Breast epithelium (tissue), 4 donors: ENCODE data around the gene FJX1. TPM values are rescaled to one million over a fixed set of nuclear protein-coding genes. Genes with fewer than 3 reads are reported as not detected.

ENCODE experiments used
- DNase-seq, 2 donors: peaks; one replicate each; pipeline ENCODE4 v3.0.0-alpha.2; 2019; ENCODE audit warnings: low spot score in 2 of 2
- H3K27ac ChIP-seq, 2 donors: fragments of 200-600 bp; sonication (generic) in 1 of 2; one replicate each; pipeline ENCODE4 v1.5.1; 2016 to 2019; ENCODE audit warnings: mild to moderate bottlenecking in 1 of 2
- H3K27me3 ChIP-seq, 2 donors: fragments of 200-600 bp; sonication (generic) in 1 of 2; one replicate each; pipeline versions ENCODE4 v1.5.1 to v1.6.0; 2017 to 2019; ENCODE audit warnings: control low read depth in 1 of 2, mild to moderate bottlenecking in 1 of 2
- H3K36me3 ChIP-seq: fragments of 200-600 bp; one replicate; pipeline ENCODE4 v1.5.1; 2019
- H3K4me1 ChIP-seq, 2 donors: fragments of 200-600 bp; sonication (generic); one replicate each; pipeline ENCODE4 v1.5.1; 2016 to 2019; ENCODE audit warnings: control low read depth in 1 of 2
- H3K4me3 ChIP-seq, 3 donors: fragments of 200-600 bp; sonication (generic); 1 replicate in 2 of 3; 2 replicates in 1 of 3; pipeline ENCODE4 v1.5.1; 2016 to 2019; ENCODE audit warnings: mild to moderate bottlenecking in 3 of 3, moderate library complexity in 2 of 3
- H3K9me3 ChIP-seq, 2 donors: fragments of 200-600 bp; sonication (generic) in 1 of 2; one replicate each; pipeline ENCODE4 v1.5.1; 2016 to 2019; ENCODE audit warnings: control low read depth in 1 of 2
- POLR2A ChIP-seq: fragments of 450-650 bp; IDR thresholded peaks from one replicate; pipeline ENCODE4 v1.6.1; 2016; ENCODE audit warnings: antibody characterized with exemption, mild to moderate bottlenecking, moderate library complexity
- POLR2AphosphoS5 ChIP-seq, 3 donors: sonication (generic); formaldehyde crosslinking; IDR thresholded peaks; one replicate each; pipeline ENCODE4 v1.6.1; 2017; ENCODE audit warnings: antibody characterized with exemption in 3 of 3
- intact Hi-C: fragments of 100-400 bp; cut with DNase I; formaldehyde crosslinking; loops from one replicate; pipeline ENCODE4 v1.15.1; 2023; ENCODE audit warnings: low total_unique reads
- total RNA-seq, 3 donors: library from RNA; depleted of rRNA; stranded (reverse); fragments of >200 nt; gene quantifications; one replicate each; pipeline ENCODE4 v1.1.0, GENCODE V29; 2016
- TF ChIP-seq, protein P1 (sequence below), 3 donors: fragments of 450-650 bp; IDR thresholded peaks; one replicate each; pipeline ENCODE4 v1.5.1; 2016 to 2017; ENCODE audit warnings: antibody characterized with exemption in 3 of 3, mild to moderate bottlenecking in 3 of 3, moderate library complexity in 3 of 3

FJX1 gene
- total RNA-seq, 3 donors from 2014 or later: 1.1 to 12.1 (median 8.3) TPM

- Histone ChIP-seq H3K27me3 (no peaks in the 10 kb centered on the region), H3K4me3 (no peak overlapping the region), H3K4me1 (no peaks in the 10 kb centered on the region), H3K36me3 (no peaks in the 10 kb centered on the region), H3K9me3 (no peaks in the 10 kb centered on the region), H3K27ac (no peak overlapping the region)
- DNase-seq: no peak
- intact Hi-C loops: no loop called here
- TF ChIP-seq, protein P1, sequence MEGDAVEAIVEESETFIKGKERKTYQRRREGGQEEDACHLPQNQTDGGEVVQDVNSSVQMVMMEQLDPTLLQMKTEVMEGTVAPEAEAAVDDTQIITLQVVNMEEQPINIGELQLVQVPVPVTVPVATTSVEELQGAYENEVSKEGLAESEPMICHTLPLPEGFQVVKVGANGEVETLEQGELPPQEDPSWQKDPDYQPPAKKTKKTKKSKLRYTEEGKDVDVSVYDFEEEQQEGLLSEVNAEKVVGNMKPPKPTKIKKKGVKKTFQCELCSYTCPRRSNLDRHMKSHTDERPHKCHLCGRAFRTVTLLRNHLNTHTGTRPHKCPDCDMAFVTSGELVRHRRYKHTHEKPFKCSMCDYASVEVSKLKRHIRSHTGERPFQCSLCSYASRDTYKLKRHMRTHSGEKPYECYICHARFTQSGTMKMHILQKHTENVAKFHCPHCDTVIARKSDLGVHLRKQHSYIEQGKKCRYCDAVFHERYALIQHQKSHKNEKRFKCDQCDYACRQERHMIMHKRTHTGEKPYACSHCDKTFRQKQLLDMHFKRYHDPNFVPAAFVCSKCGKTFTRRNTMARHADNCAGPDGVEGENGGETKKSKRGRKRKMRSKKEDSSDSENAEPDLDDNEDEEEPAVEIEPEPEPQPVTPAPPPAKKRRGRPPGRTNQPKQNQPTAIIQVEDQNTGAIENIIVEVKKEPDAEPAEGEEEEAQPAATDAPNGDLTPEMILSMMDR (IDR thresholded peaks at IDR 0.05): no peak
- TF ChIP-seq POLR2A (no peak), POLR2AphosphoS5 (IDR thresholded peaks at IDR 0.05) (no peak)
These were observed 36.5 kb downstream of the FJX1 start for GRCh38 chr11:35654711-35655110.

DNA sequence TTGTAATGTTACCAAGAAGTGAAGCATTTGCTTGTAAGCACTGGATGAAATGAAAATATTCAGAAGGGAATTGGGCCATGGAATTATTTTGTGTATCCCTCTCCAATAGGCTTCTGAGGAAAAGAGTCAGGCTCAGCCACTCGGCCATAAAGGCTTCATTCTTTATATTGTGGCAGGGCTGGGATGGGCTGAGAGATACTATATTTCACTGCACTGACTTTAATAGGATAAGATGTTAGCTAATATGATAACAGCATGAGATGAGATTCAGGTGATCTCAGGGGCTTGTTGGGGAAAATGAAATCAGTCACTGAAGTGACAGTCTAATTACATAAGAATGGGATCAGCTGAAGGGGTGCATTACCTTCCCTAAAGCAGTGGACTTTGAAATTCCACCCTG, 37.0 kb downstream of the FJX1 start:
- Histone ChIP-seq H3K36me3 (no peaks in the 10 kb centered on the region), H3K27ac (no peak overlapping the region), H3K4me1 (no peaks in the 10 kb centered on the region), H3K27me3 (no peaks in the 10 kb centered on the region), H3K4me3 (no peak overlapping the region), H3K9me3 (no peaks in the 10 kb centered on the region)
- no peak for DNase-seq
- intact Hi-C loops: no loop called here
- TF ChIP-seq POLR2A: no peak
- TF ChIP-seq, protein P1 (IDR thresholded peaks at IDR 0.05): no peak
- TF ChIP-seq POLR2AphosphoS5 (IDR thresholded peaks at IDR 0.05): no peak

DNA sequence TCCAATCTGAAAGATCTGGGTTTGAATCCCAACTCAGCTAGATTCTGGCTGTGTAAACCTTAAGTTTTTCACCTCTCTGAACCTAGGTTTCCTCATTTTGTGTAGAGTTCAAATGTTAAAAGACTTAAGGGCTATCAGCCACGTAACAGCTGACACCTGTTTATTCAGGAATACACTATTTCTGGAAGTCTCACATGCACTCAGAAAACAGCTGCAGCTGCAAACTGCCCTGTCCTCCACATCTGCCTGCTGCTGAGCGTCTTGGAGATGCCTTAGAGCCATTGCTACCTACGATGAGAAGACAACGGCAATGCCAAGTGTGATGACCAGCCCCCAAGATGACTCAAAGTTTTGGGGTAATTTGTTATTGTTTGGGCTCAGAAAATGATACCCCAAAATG, 37.6 kb downstream of the FJX1 start:
- no peaks in the 10 kb centered on the region for H3K9me3 ChIP-seq
- DNase-seq: no peak
- intact Hi-C loops: no loop called here
- no peak overlapping the region for H3K4me3 ChIP-seq
- H3K27ac ChIP-seq: no peak overlapping the region
- TF ChIP-seq POLR2AphosphoS5 (IDR thresholded peaks at IDR 0.05) (no peak), POLR2A (no peak)
- TF ChIP-seq, protein P1 (IDR thresholded peaks at IDR 0.05): no peak
- no peaks in the 10 kb centered on the region for H3K4me1 ChIP-seq
- no peaks in the 10 kb centered on the region for H3K36me3 ChIP-seq
- H3K27me3 ChIP-seq: no peaks in the 10 kb centered on the region

DNA sequence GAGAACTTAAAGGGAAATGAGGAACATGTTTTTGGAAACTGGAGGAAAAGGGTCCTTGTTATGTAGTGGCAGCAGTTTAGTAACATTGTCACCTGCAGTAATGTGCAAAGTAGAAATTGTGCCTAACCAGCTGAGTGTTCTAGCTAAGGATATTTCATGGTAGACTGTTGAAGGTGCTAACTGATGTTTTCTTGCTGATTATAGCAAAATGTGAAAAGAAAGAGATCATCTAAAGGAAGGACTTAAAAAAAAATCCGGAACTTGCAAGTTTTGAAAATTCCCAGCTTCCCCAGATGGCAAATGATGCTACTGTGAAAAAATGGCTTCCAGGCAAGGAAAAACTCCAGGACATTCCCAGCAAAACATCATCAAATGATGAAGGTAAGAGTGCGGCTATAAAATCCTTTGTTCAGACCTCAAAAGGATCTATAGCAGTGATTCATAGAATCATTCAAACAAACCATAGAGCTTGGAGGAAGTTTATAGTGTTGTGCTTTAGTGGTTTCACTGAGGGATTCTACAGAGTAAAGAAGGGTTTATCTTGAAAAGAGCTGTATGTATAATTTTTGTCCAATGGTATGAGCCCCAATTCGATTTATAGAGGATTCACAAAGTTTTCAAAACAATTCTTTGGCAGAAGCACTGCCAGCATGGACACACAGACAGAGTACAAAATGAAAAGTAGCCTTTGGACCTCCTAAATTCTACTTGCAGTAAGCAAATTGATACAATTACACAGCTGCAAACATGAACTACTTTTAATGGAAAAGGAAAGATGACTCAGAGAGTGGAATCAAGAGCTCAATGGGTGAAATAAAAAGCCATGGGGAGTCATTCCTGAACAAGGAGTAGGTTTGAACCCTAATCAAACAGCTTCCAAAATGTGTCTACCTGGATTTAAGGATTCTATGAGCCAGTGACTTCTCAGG, 40.0 kb downstream of the FJX1 start:
- H3K4me3 ChIP-seq: no peak overlapping the region
- H3K4me1 ChIP-seq: peaks cover 0 to 1% of the 10 kb centered on the region in 2 donors
- intact Hi-C loops: no loop called here
- H3K36me3 ChIP-seq: no peaks in the 10 kb centered on the region
- no peaks in the 10 kb centered on the region for H3K9me3 ChIP-seq
- TF ChIP-seq, protein P1 (IDR thresholded peaks at IDR 0.05): no peak
- TF ChIP-seq POLR2AphosphoS5 (IDR thresholded peaks at IDR 0.05) (no peak), POLR2A (no peak)
- no peak for DNase-seq
- H3K27me3 ChIP-seq: no peaks in the 10 kb centered on the region
- no peak overlapping the region for H3K27ac ChIP-seq

DNA sequence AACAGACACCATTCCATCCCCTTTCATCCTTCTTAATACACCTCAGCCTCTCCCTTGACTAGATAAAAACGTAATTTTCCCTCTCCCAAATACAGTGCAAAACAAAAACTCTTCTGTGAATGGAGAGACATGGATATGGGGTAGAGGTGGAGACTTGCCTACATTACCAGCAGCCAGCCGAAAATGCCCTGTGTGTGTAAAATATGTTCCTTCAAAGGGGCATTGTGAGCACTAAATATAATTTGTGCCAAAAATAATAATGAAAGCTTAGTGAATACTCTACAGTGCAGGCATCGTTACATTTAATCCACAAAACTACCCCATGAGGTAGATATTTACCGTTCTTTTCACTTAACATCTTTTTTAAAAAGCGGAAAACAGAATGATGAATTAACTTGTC, 43.3 kb downstream of the FJX1 start:
- intact Hi-C loops: no loop called here
- H3K27me3 ChIP-seq: no peaks in the 10 kb centered on the region
- H3K4me1 ChIP-seq: peaks cover 0 to 7% of the 10 kb centered on the region in 2 donors
- peak overlapping the region; percentile 71 to 99 (median 75) for H3K4me3 ChIP-seq
- no peak for DNase-seq
- H3K27ac ChIP-seq: peak overlapping the region; percentile 96 to 99
- peaks cover 0 to 17% of the 10 kb centered on the region in 2 donors for H3K9me3 ChIP-seq
- no peaks in the 10 kb centered on the region for H3K36me3 ChIP-seq
- no peak for TF ChIP-seq POLR2AphosphoS5 (IDR thresholded peaks at IDR 0.05)
